OCI-LY7 (cell line): ENCODE measurements around the gene SNX22. TPM values are rescaled to one million over a fixed set of nuclear protein-coding genes. Genes with fewer than 3 reads are reported as not detected.

Experiments used
- BruUV-seq: library from RNA; stranded (reverse); fragments of 400-500 nt; replicated peaks from 2 replicates; lab custom pipeline; 2021; lab: Mats Ljungman, UMichigan
- CTCF ChIA-PET: fragments of 300-600 bp; sonication (Branson Sonifier 250); formaldehyde crosslinking; loops from one replicate; lab custom pipeline; 2022; ENCODE audit warnings: antibody characterized with exemption; ENCODE audit not compliant: unreplicated experiment; lab: Charles Lee
- POLR2A ChIA-PET: fragments of 300-600 bp; sonication (Branson Sonifier 250); formaldehyde crosslinking; loops from one replicate; lab custom pipeline; 2022; ENCODE audit warnings: antibody characterized with exemption; lab: Charles Lee
- DNase-seq: peaks from one replicate; pipeline ENCODE4 v3.0.0-alpha.2; 2015; ENCODE audit warnings: low spot score
- H2AFZ ChIP-seq: fragments of 200-600 bp; sonication (generic), shearing (Covaris generic); 2 replicates; pipeline ENCODE4 v1.6.1; 2014; ENCODE audit warnings: mild to moderate bottlenecking, antibody characterized with exemption, low read length, moderate library complexity
- H3K27ac ChIP-seq: fragments of 200-600 bp; sonication (generic); 2 replicates; pipeline ENCODE4 v1.5.1; 2014; ENCODE audit warnings: mixed run types, low read depth, mild to moderate bottlenecking, moderate library complexity, low read length, inconsistent platforms; ENCODE audit not compliant: poor library complexity, severe bottlenecking
- H3K36me3 ChIP-seq: fragments of 200-600 bp; sonication (generic); 2 replicates; pipeline ENCODE4 v1.6.1; 2014; ENCODE audit warnings: mild to moderate bottlenecking, antibody characterized with exemption, low read length, moderate library complexity, mixed read lengths; ENCODE audit not compliant: insufficient read depth
- H3K4me1 ChIP-seq: fragments of 200-600 bp; sonication (generic); 2 replicates; pipeline ENCODE4 v1.5.1; 2014; ENCODE audit warnings: mild to moderate bottlenecking, low read length; ENCODE audit not compliant: insufficient read depth, poor library complexity, severe bottlenecking
- H3K4me2 ChIP-seq: fragments of 200-600 bp; sonication (generic); 2 replicates; pipeline ENCODE4 v1.6.1; 2014; ENCODE audit warnings: mild to moderate bottlenecking, low read length
- H3K4me3 ChIP-seq: fragments of 200-600 bp; sonication (generic); 2 replicates; pipeline ENCODE4 v1.5.1; 2014; ENCODE audit warnings: mild to moderate bottlenecking, low read depth, low read length; ENCODE audit not compliant: poor library complexity, severe bottlenecking
- H3K79me2 ChIP-seq: fragments of 200-600 bp; sonication (generic); 2 replicates; pipeline ENCODE4 v1.6.1; 2016; ENCODE audit warnings: low read depth, mild to moderate bottlenecking, low read length, moderate library complexity, mixed read lengths; ENCODE audit not compliant: insufficient read depth
- H3K9me2 ChIP-seq: fragments of 200-600 bp; sonication (generic); 2 replicates; pipeline ENCODE4 v1.6.1; 2016; ENCODE audit warnings: mild to moderate bottlenecking, low read length, mixed read lengths; ENCODE audit not compliant: insufficient read depth
- H3K9me3 ChIP-seq: fragments of 200-600 bp; sonication (generic); 2 replicates; pipeline ENCODE4 v1.6.1; 2014; ENCODE audit warnings: mild to moderate bottlenecking, mixed run types, low read length, mixed read lengths
- H4K20me1 ChIP-seq: fragments of 200-600 bp; sonication (generic); 2 replicates; pipeline ENCODE4 v1.6.1; 2014; ENCODE audit warnings: mild to moderate bottlenecking, antibody characterized with exemption, low read length, moderate library complexity, mixed read lengths; ENCODE audit not compliant: insufficient read depth
- EZH2phosphoT487 ChIP-seq: fragments of 200-600 bp; sonication (generic); IDR thresholded peaks from 2 replicates; pipeline ENCODE4 v1.6.1; 2018; ENCODE audit warnings: low read depth, borderline replicate concordance, mild to moderate bottlenecking, mixed run types, antibody characterized with exemption, low read length, moderate library complexity, mixed read lengths
- intact Hi-C: fragments of 100-400 bp; cut with micrococcal nuclease; formaldehyde crosslinking; loops from one replicate; pipeline ENCODE4 v1.10.0; 2022; ENCODE audit not compliant: unreplicated experiment
- total RNA-seq, 2 experiments: library from RNA; depleted of rRNA in 1 of 2; stranded (reverse); fragments of >200 nt in 1 of 2; shearing (Covaris generic) in 1 of 2; gene quantifications; 2 replicates each; pipeline ENCODE4 v1.2.3, GENCODE V29; 2014 to 2022
- TF ChIP-seq, protein P1 (sequence below): fragments of 200-600 bp; sonication (generic); conservative IDR thresholded peaks from 2 replicates; pipeline ENCODE4 v1.5.1; 2014; ENCODE audit warnings: mild to moderate bottlenecking, antibody characterized with exemption, low read length, moderate library complexity, mixed read lengths

SNX22 gene
- total RNA-seq, 2 experiments from 2014 or later = 65.7 to 68.8 TPM

DNA sequence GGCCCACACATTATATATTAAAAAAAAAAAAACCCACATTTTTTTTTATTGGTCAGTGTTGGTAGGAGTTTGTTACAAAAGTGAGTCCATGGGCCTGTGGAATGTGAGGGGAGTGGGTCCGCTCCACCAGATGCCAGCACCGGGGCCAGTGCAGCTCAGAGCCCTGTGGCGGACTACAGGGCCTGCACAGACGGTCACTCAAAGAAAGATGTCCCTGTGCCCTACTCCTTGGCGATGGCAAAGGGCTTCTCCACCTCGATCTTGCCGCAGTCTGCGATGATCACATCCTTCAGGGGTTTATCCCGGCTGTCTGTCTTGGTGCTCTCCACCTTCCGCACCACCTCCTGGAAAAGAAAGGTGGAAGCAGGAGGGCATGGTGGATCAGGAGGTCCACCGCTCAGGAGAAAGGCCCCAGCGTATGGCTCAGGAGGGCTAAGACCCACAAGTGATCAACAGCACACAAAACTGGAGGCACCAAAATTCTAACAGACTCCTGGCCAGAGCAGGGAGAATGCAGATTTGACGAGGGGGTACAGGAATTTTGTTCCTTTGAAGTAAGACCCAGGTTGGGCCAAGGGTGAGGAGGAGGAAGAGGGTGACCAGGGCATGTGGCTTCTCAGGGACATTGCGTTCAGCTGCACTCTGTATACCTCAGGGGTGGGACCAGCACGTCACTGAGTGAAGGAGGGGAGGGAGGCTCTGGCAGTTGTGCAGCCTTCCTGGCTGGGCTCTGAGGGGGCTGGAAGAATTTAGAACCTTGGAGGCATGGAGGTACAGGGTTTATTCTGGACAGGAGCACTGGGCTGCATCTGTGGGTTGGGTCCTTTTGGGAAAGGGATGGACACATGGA, 4.5 kb downstream of the SNX22 start:
- ChIA-PET CTCF (no interaction called here), POLR2A (interaction anchor here (0.6 to 0.7 kb wide), 2 partner anchors 36 to 88 kb away, joined by 4 read pairs; no protein-coding TSS in a partner anchor)
- intact Hi-C loops = no loop called here
- Histone ChIP-seq H3K4me1 (peaks cover 37% of the 10 kb centered on the region), H3K79me2 (peaks cover 42% of the 10 kb centered on the region; the same call in 1 of the 2 replicates), H3K4me3 (no peak overlapping the region), H2AFZ (no peak overlapping the region), H3K4me2 (no peak overlapping the region), H4K20me1 (0 out of 2 replicates have a peak, but pooled peaks cover 8% of the 10 kb centered on the region), H3K9me3 (no peaks in the 10 kb centered on the region), H3K36me3 (peaks cover 75% of the 10 kb centered on the region), H3K9me2 (no peaks in the 10 kb centered on the region), H3K27ac (no peak overlapping the region)
- TF ChIP-seq, protein P1, sequence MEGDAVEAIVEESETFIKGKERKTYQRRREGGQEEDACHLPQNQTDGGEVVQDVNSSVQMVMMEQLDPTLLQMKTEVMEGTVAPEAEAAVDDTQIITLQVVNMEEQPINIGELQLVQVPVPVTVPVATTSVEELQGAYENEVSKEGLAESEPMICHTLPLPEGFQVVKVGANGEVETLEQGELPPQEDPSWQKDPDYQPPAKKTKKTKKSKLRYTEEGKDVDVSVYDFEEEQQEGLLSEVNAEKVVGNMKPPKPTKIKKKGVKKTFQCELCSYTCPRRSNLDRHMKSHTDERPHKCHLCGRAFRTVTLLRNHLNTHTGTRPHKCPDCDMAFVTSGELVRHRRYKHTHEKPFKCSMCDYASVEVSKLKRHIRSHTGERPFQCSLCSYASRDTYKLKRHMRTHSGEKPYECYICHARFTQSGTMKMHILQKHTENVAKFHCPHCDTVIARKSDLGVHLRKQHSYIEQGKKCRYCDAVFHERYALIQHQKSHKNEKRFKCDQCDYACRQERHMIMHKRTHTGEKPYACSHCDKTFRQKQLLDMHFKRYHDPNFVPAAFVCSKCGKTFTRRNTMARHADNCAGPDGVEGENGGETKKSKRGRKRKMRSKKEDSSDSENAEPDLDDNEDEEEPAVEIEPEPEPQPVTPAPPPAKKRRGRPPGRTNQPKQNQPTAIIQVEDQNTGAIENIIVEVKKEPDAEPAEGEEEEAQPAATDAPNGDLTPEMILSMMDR = no peak
- no peak for TF ChIP-seq EZH2phosphoT487
- TSS peak; percentile 74 for BruUV-seq
- DNase-seq = no peak

DNA sequence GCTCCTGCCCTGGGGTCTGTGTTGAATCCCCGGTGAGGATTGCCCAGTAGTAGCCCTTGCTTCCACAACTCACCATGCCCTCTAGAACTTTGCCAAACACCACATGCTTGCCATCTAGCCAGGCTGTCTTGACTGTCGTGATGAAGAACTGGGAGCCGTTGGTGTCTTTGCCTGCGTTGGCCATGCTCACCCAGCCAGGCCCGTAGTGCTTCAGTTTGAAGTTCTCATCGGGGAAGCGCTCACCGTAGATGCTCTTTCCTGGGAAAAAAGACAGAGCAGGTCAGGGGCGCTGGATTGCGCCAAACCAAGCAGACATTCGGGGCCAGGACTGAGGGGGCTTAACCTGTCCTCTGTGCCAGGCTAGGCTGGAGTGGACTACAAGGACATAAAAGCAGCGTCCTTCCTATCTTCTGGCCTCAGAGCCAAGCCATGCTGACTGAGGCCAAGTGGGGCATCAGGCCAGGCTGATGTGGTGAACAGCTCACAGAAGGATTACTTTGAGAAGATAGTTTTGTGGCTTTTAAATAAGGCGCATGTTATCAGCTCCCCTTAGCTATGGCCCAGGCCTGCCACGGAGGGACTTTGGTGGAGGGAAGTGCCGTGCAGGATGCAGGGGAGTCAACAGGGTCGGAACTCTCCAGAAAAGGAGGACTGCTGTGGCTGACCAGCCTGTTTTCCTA, 5.3 kb downstream of the SNX22 start:
- H2AFZ ChIP-seq = no peak overlapping the region
- H3K4me1 ChIP-seq = peaks cover 40% of the 10 kb centered on the region

More for the DNA sequence above, 5.3 kb downstream of the SNX22 start:
- Histone ChIP-seq H3K79me2 (peaks cover 47% of the 10 kb centered on the region; the same call in 1 of the 2 replicates), H3K9me2 (no peaks in the 10 kb centered on the region), H3K4me3 (no peak overlapping the region), H4K20me1 (0 out of 2 replicates have a peak, but pooled peaks cover 8% of the 10 kb centered on the region), H3K27ac (no peak overlapping the region), H3K36me3 (peaks cover 81% of the 10 kb centered on the region), H3K4me2 (no peak overlapping the region), H3K9me3 (no peaks in the 10 kb centered on the region)
- POLR2A ChIA-PET = no interaction called here
- no TSS peak for BruUV-seq
- CTCF ChIA-PET = no interaction called here
- intact Hi-C loops = no loop called here
- TF ChIP-seq, protein P1 = no peak
- no peak for TF ChIP-seq EZH2phosphoT487
- DNase-seq = no peak
